ENCODE results near the gene CAMK1D. TPM values are rescaled to one million over a fixed set of nuclear protein-coding genes. Genes with fewer than 3 reads are reported as not detected.

Gene CAMK1D
- total RNA-seq, 1 donor: 11.2 TPM

DNA sequence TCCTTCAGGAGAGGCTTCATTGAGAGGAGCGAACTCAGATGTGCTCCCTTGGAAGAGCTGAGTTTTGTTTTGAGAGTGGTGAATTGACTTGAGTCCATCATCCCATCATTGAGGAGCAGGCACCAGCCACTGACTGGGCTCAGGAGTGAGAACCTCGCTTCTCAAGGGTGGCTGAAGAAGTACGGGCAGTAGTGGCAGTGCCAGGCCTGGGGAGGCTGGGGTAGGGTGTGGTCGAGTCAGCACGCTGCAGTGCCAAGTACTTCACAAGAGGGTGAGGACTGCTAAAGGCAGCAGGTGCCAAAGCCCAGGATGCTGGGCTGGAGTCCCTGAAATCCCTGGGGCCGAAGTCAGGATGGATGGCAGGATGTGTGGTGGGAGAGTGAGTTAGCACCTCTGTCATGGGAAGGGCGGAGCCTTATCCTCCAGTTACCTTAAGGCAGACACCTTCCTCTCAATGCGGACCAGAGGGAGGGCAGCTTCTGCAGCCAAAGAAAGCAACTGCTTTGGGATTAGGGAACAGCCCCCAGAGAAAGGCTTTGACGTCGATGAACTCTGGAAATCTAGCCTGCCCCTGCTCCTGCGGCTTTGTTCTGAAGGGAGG lies 210.3 kb downstream of the CAMK1D start:
- H3K4me1 ChIP-seq (ENCODE audit: insufficient read depth, low read length): no peaks in the 10 kb centered on the region
- no peak overlapping the region for H3K4me3 ChIP-seq (ENCODE audit: insufficient read depth, low read length)
- H2AFZ ChIP-seq (ENCODE audit: low read length): no peak overlapping the region
- no peak overlapping the region for H3K4me2 ChIP-seq (ENCODE audit: insufficient read depth, low read length)
- DNase-seq (ENCODE audit: insufficient read length, low spot score, missing footprints): no peak
- TF ChIP-seq, protein P1, sequence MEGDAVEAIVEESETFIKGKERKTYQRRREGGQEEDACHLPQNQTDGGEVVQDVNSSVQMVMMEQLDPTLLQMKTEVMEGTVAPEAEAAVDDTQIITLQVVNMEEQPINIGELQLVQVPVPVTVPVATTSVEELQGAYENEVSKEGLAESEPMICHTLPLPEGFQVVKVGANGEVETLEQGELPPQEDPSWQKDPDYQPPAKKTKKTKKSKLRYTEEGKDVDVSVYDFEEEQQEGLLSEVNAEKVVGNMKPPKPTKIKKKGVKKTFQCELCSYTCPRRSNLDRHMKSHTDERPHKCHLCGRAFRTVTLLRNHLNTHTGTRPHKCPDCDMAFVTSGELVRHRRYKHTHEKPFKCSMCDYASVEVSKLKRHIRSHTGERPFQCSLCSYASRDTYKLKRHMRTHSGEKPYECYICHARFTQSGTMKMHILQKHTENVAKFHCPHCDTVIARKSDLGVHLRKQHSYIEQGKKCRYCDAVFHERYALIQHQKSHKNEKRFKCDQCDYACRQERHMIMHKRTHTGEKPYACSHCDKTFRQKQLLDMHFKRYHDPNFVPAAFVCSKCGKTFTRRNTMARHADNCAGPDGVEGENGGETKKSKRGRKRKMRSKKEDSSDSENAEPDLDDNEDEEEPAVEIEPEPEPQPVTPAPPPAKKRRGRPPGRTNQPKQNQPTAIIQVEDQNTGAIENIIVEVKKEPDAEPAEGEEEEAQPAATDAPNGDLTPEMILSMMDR (IDR thresholded peaks at IDR 0.05; ENCODE audit: extremely low read depth, low read depth, low read length): no peak
- H3K79me2 ChIP-seq (ENCODE audit: insufficient read depth, low read length): no peaks in the 10 kb centered on the region
- no peaks in the 10 kb centered on the region for H3K9me3 ChIP-seq (ENCODE audit: low read depth, low read length)
- no peak overlapping the region for H3K27ac ChIP-seq (ENCODE audit: low read depth, low read length)
- H3K36me3 ChIP-seq (ENCODE audit: insufficient read depth, low read length): no peaks in the 10 kb centered on the region
- H3K27me3 ChIP-seq (ENCODE audit: insufficient read depth, low read length): peaks cover 3% of the 10 kb centered on the region
- no peaks in the 10 kb centered on the region for H4K20me1 ChIP-seq (ENCODE audit: insufficient read depth, low read length)

- Histone ChIP-seq H3K27ac (ENCODE audit: low read depth, low read length) (no peak overlapping the region), H3K4me3 (ENCODE audit: insufficient read depth, low read length) (no peak overlapping the region), H3K79me2 (ENCODE audit: insufficient read depth, low read length) (no peaks in the 10 kb centered on the region), H2AFZ (ENCODE audit: low read length) (no peak overlapping the region), H3K4me2 (ENCODE audit: insufficient read depth, low read length) (no peak overlapping the region), H3K27me3 (ENCODE audit: insufficient read depth, low read length) (peaks cover 3% of the 10 kb centered on the region), H3K4me1 (ENCODE audit: insufficient read depth, low read length) (no peaks in the 10 kb centered on the region), H3K36me3 (ENCODE audit: insufficient read depth, low read length) (no peaks in the 10 kb centered on the region), H4K20me1 (ENCODE audit: insufficient read depth, low read length) (no peaks in the 10 kb centered on the region), H3K9me3 (ENCODE audit: low read depth, low read length) (no peaks in the 10 kb centered on the region)
- DNase-seq (ENCODE audit: insufficient read length, low spot score, missing footprints): no peak
- TF ChIP-seq, protein P1 (IDR thresholded peaks at IDR 0.05; ENCODE audit: extremely low read depth, low read depth, low read length): no peak
Measured at GRCh38 chr10:12561307-12561706, 212.0 kb downstream of the CAMK1D start.

DNA sequence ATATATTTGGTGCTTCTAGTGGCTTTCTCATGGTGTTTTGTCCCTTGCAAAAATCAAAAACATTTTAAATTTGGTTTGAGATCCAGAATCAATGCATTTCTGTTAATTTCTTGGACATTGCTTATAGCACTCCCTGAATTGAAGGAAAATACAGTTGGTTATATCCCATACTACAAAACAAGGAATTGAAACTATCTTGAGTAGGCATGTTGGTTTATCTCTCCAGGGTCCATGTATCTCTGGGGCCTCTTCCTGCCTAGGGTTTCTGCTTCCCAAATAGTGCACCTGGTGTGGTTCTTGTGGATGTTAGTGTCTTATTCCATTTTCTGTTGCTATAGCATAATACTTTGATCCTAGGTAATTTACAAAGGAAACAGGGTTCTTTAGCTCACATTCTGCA lies 212.4 kb downstream of the CAMK1D start:
- Histone ChIP-seq H3K9me3 (ENCODE audit: low read depth, low read length) (no peaks in the 10 kb centered on the region), H3K27me3 (ENCODE audit: insufficient read depth, low read length) (peaks cover 3% of the 10 kb centered on the region), H3K36me3 (ENCODE audit: insufficient read depth, low read length) (no peaks in the 10 kb centered on the region), H3K79me2 (ENCODE audit: insufficient read depth, low read length) (no peaks in the 10 kb centered on the region), H4K20me1 (ENCODE audit: insufficient read depth, low read length) (no peaks in the 10 kb centered on the region), H2AFZ (ENCODE audit: low read length) (no peak overlapping the region), H3K4me2 (ENCODE audit: insufficient read depth, low read length) (no peak overlapping the region), H3K4me3 (ENCODE audit: insufficient read depth, low read length) (no peak overlapping the region), H3K27ac (ENCODE audit: low read depth, low read length) (no peak overlapping the region), H3K4me1 (ENCODE audit: insufficient read depth, low read length) (no peaks in the 10 kb centered on the region)
- TF ChIP-seq, protein P1 (IDR thresholded peaks at IDR 0.05; ENCODE audit: extremely low read depth, low read depth, low read length): no peak
- DNase-seq (ENCODE audit: insufficient read length, low spot score, missing footprints): no peak

GRCh38 chr10:12563489-12563888 lies 214.1 kb downstream of the CAMK1D start:
- Histone ChIP-seq H3K4me2 (ENCODE audit: insufficient read depth, low read length) (no peak overlapping the region), H3K9me3 (ENCODE audit: low read depth, low read length) (no peaks in the 10 kb centered on the region), H3K79me2 (ENCODE audit: insufficient read depth, low read length) (no peaks in the 10 kb centered on the region), H4K20me1 (ENCODE audit: insufficient read depth, low read length) (no peaks in the 10 kb centered on the region), H3K36me3 (ENCODE audit: insufficient read depth, low read length) (no peaks in the 10 kb centered on the region), H3K27me3 (ENCODE audit: insufficient read depth, low read length) (peaks cover 6% of the 10 kb centered on the region), H3K4me3 (ENCODE audit: insufficient read depth, low read length) (no peak overlapping the region), H2AFZ (ENCODE audit: low read length) (no peak overlapping the region), H3K27ac (ENCODE audit: low read depth, low read length) (no peak overlapping the region), H3K4me1 (ENCODE audit: insufficient read depth, low read length) (no peaks in the 10 kb centered on the region)
- TF ChIP-seq, protein P1 (IDR thresholded peaks at IDR 0.05; ENCODE audit: extremely low read depth, low read depth, low read length): no peak
- DNase-seq (ENCODE audit: insufficient read length, low spot score, missing footprints): no peak

All from osteoblast (primary cell).